Skeletal muscle tissue (tissue), 4 donors: ENCODE data around the gene PRKN. TPM values are rescaled to one million over a fixed set of nuclear protein-coding genes. Genes with fewer than 3 reads are reported as not detected.

Experiments
- H3K27ac ChIP-seq: one replicate; pipeline ENCODE4 v1.7.0; 2013; ENCODE audit warnings: mild to moderate bottlenecking, low read depth, low read length, inconsistent platforms
- H3K27me3 ChIP-seq, 3 donors: one replicate each; pipeline ENCODE4 v1.7.0; 2013; ENCODE audit warnings: low read length in 3 of 3; ENCODE audit not compliant: control insufficient read depth in 3 of 3, insufficient read depth in 3 of 3
- H3K36me3 ChIP-seq, 3 donors: one replicate each; pipeline ENCODE4 v1.7.0; 2013; ENCODE audit warnings: low read length in 3 of 3; ENCODE audit not compliant: control insufficient read depth in 3 of 3, insufficient read depth in 3 of 3
- H3K4me1 ChIP-seq, 3 donors: one replicate each; pipeline ENCODE4 v1.7.0; 2013; ENCODE audit warnings: low read length in 3 of 3, mild to moderate bottlenecking in 3 of 3; ENCODE audit not compliant: control insufficient read depth in 3 of 3, insufficient read depth in 3 of 3
- H3K4me3 ChIP-seq, 3 donors: one replicate each; pipeline ENCODE4 v1.7.0; 2013; ENCODE audit warnings: low read length in 3 of 3
- H3K9ac ChIP-seq, 3 donors: one replicate each; pipeline ENCODE4 v1.7.0; 2013; ENCODE audit warnings: low read length in 3 of 3, mild to moderate bottlenecking in 3 of 3, moderate library complexity in 2 of 3, low read depth in 1 of 3
- H3K9me3 ChIP-seq, 3 donors: one replicate each; pipeline ENCODE4 v1.7.0; 2013; ENCODE audit warnings: low read length in 3 of 3; ENCODE audit not compliant: control insufficient read depth in 3 of 3
- total RNA-seq: library from RNA; depleted of rRNA; stranded (reverse); fragments of >200 nt; gene quantifications from one replicate; pipeline ENCODE4 v1.2.3, GENCODE V29; 2014
- donor health status: Osteomylitis.

PRKN gene
- total RNA-seq, 1 donor from 2014 or later = 16.7 TPM

DNA sequence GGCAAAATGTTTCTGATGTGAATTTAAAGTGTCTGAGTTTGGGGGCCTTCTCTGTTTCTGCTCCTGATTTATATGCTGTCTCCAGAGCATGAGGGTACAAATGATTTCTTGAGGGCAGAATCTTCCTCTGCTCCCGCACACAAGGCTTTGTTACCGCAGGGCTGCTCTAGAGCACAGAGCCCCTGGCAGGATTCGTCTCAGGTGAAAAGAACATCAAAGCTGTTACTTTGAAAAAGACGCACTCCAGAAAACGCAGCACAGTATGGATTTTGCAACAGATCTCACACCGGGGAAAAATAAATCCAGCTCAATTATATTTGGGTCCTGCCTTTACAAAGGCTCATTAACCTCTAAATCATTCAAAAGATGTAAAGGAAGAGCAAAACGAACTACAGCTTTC lies 577.3 kb downstream of the PRKN start:
- no peaks in the 10 kb centered on the region for H3K27me3 ChIP-seq
- no peaks in the 10 kb centered on the region for H3K36me3 ChIP-seq
- peaks cover 0 to 6% (median 4%) of the 10 kb centered on the region in 3 donors for H3K4me1 ChIP-seq
- no peaks in the 10 kb centered on the region for H3K9me3 ChIP-seq
- no peak overlapping the region for H3K27ac ChIP-seq
- no peak overlapping the region for H3K9ac ChIP-seq
- H3K4me3 ChIP-seq = no peak overlapping the region

- Histone ChIP-seq H3K27me3 (no peaks in the 10 kb centered on the region), H3K4me3 (no peak overlapping the region), H3K9me3 (no peaks in the 10 kb centered on the region), H3K27ac (no peak overlapping the region), H3K9ac (no peak overlapping the region), H3K4me1 (peaks cover 0 to 6% (median 4%) of the 10 kb centered on the region in 3 donors), H3K36me3 (no peaks in the 10 kb centered on the region)
These were observed 577.8 kb downstream of the PRKN start for GRCh38 chr6:162149786-162150185.

- Histone ChIP-seq H3K4me1 (peaks cover 0 to 6% (median 4%) of the 10 kb centered on the region in 3 donors), H3K27me3 (no peaks in the 10 kb centered on the region), H3K36me3 (no peaks in the 10 kb centered on the region), H3K4me3 (no peak overlapping the region), H3K27ac (no peak overlapping the region), H3K9me3 (no peaks in the 10 kb centered on the region), H3K9ac (no peak overlapping the region)
These were observed 579.8 kb downstream of the PRKN start for GRCh38 chr6:162147805-162148204.

- Histone ChIP-seq H3K27ac (no peak overlapping the region), H3K4me3 (no peak overlapping the region), H3K9ac (no peak overlapping the region), H3K27me3 (no peaks in the 10 kb centered on the region), H3K36me3 (no peaks in the 10 kb centered on the region), H3K4me1 (peaks cover 0 to 6% (median 4%) of the 10 kb centered on the region in 3 donors), H3K9me3 (no peaks in the 10 kb centered on the region)
These were observed 580.3 kb downstream of the PRKN start for GRCh38 chr6:162147281-162147680.

DNA sequence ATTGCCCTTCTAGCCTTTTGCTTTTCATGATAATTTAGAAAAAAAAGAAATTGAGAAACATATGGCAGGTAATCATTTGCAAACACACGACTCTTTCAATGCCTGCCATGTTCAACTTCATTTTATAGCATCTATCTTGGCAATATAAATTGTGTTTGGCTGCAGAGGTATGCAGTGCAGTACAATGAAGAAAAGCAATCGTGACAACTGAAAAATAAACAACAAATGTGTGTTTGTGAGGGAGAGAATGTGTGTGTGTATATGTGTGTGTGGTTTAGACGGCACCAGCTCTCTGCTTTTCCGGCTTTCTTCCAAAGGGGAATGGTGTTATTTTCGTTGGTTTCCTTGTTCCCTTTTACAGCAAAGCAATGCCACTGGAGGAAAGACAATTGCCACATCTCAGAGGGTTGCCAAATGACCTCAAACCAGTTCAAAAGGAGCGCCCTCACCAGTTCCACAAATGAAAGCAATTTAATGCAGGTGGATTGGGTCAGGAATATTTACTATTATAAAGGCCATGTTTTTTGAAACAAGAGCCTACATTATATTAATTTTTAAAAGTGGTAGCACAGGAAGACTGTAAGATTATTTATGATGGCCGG lies 587.2 kb downstream of the PRKN start:
- no peaks in the 10 kb centered on the region for H3K27me3 ChIP-seq
- peaks cover 0 to 8% (median 2%) of the 10 kb centered on the region in 3 donors for H3K9me3 ChIP-seq
- no peaks in the 10 kb centered on the region for H3K36me3 ChIP-seq
- no peak overlapping the region for H3K4me3 ChIP-seq
- H3K27ac ChIP-seq = no peak overlapping the region
- no peak overlapping the region for H3K9ac ChIP-seq
- peaks cover 0 to 7% (median 0%) of the 10 kb centered on the region in 3 donors for H3K4me1 ChIP-seq

DNA sequence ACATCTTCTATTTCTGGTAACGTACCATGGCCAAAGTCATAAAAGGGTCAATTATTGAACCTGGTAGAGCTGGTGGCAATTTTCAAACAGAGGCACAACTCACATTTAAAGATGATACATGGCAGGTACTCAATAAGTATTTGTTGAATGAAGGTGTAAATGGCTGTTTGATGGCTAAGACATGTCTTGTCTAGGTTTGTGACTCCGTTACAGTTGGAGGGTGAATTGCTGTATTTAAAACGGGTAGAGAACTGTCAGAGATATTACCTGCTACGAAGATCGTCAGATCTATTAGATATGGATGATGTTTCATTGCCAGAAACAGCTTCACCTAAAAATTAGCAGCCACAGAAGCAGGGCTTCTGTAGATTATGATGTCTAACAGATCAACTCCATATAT lies 601.9 kb downstream of the PRKN start:
- H3K27me3 ChIP-seq = no peaks in the 10 kb centered on the region
- H3K9ac ChIP-seq = no peak overlapping the region
- H3K4me1 ChIP-seq = no peaks in the 10 kb centered on the region
- H3K4me3 ChIP-seq = no peak overlapping the region
- no peak overlapping the region for H3K27ac ChIP-seq
- H3K9me3 ChIP-seq = no peaks in the 10 kb centered on the region
- no peaks in the 10 kb centered on the region for H3K36me3 ChIP-seq

DNA sequence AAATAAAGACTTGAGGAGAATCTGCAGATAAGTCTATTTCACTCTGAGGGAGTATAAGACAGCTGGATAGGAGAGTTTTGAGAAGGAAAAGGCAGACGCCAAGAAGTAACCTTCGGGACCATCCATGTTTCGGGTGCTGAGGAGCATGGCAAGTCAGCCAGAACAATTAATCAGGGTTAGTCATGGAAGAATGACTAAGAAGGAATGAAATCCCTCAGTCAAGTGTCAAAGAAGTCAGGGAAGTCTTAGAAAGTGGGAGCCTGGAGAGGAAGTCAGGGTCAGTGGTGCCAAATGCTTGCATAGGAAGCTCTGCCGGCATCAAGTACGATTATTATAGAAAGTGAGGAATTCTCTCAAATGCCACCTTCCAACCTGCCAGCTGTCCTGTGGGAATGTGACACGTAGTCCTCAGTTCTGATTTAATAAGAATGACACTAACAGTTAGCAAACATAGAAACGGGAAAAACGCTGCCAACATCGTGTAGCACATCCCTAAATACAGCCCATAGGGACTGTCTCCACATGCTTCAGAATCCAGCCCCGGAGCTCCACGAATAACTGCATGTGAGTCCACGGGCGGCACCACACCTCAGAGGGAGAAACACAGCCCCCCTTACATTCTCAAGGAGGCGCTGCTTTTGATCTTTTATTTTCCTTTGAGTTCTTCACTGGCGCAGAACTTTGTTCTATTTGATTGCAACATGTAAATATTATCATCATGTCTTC lies 602.7 kb downstream of the PRKN start:
- no peak overlapping the region for H3K27ac ChIP-seq
- no peak overlapping the region for H3K4me3 ChIP-seq
- no peaks in the 10 kb centered on the region for H3K4me1 ChIP-seq

DNA sequence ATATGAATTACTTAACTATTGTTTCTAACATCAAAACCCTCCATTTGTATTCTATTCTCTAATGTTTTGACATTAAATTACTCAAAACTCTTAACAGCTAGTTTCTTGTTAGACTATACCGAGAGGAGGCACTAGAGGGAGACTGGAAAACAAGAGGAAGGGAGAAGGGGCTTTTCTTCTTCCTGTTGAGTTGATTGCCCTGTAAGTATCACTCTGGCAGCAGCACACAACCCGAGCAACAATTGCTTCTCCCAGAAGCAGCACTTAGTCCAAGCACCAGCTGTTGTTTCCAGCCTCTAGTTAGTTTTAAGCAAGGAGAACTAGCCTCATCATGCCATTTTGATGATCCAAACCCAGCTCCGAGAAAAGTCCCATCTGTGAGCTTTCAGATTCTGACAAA lies 603.8 kb downstream of the PRKN start:
- peaks cover 0 to 8% (median 6%) of the 10 kb centered on the region in 3 donors for H3K4me1 ChIP-seq
- H3K27ac ChIP-seq = no peak overlapping the region
- no peaks in the 10 kb centered on the region for H3K9me3 ChIP-seq
- H3K4me3 ChIP-seq = no peak overlapping the region
- no peaks in the 10 kb centered on the region for H3K36me3 ChIP-seq
- H3K9ac ChIP-seq = no peak overlapping the region
- H3K27me3 ChIP-seq = no peaks in the 10 kb centered on the region

More for the DNA sequence above, 602.7 kb downstream of the PRKN start:
- H3K9ac ChIP-seq = no peak overlapping the region
- no peaks in the 10 kb centered on the region for H3K36me3 ChIP-seq
- no peaks in the 10 kb centered on the region for H3K9me3 ChIP-seq
- no peaks in the 10 kb centered on the region for H3K27me3 ChIP-seq

GRCh38 chr6:162119341-162119740 lies 608.2 kb downstream of the PRKN start:
- Histone ChIP-seq H3K4me1 (peaks cover 0 to 10% (median 6%) of the 10 kb centered on the region in 3 donors), H3K9ac (peak overlapping the region in 1 of 3 donors; percentile 36), H3K9me3 (no peaks in the 10 kb centered on the region), H3K36me3 (no peaks in the 10 kb centered on the region), H3K4me3 (no peak overlapping the region), H3K27me3 (no peaks in the 10 kb centered on the region), H3K27ac (no peak overlapping the region)

GRCh38 chr6:162118706-162119105 lies 608.9 kb downstream of the PRKN start:
- peaks cover 0 to 10% (median 6%) of the 10 kb centered on the region in 3 donors for H3K4me1 ChIP-seq
- no peaks in the 10 kb centered on the region for H3K36me3 ChIP-seq
- H3K27ac ChIP-seq = no peak overlapping the region
- H3K4me3 ChIP-seq = no peak overlapping the region
- H3K9ac ChIP-seq = no peak overlapping the region
- H3K9me3 ChIP-seq = no peaks in the 10 kb centered on the region
- H3K27me3 ChIP-seq = no peaks in the 10 kb centered on the region
